RKO (cell line): ENCODE results near the gene REV3L.
"Not testable (repeated sequence)": the region's sequence is repeated elsewhere in the genome, so short reads cannot be mapped to it uniquely, and the experiment has no call there.

ENCODE experiments used
- DNase-seq: peaks from one replicate; pipeline ENCODE4 v3.0.0-alpha.2; 2016; ENCODE audit warnings: low spot score

REV3L gene

GRCh38 chr6:111482959-111483735 lies at the start of gene REV3L:
REV3L (minus strand) TSS chr6:111483218; CDS start chr6:111482888, 330 bp downstream.
- peak; percentile 90 for DNase-seq

- no peak for DNase-seq
Measured at GRCh38 chr6:111531185-111531584, 48.2 kb upstream of the REV3L start.

GRCh38 chr6:111530667-111531066 lies 47.6 kb upstream of the REV3L start:
- DNase-seq, result no peak

- DNase-seq, result no peak
Measured at GRCh38 chr6:111530218-111530617, 47.2 kb upstream of the REV3L start.

GRCh38 chr6:111527367-111527766 lies 44.3 kb upstream of the REV3L start:
- no peak for DNase-seq

- DNase-seq, result no peak
Measured at GRCh38 chr6:111524735-111525134, 41.7 kb upstream of the REV3L start.

- DNase-seq, result no peak
Measured at GRCh38 chr6:111524252-111524651, 41.2 kb upstream of the REV3L start.

- DNase-seq, result no peak
Measured at GRCh38 chr6:111523484-111524167, 40.6 kb upstream of the REV3L start.

GRCh38 chr6:111522393-111523020 lies 39.5 kb upstream of the REV3L start:
- no peak for DNase-seq

- DNase-seq, result no peak
Measured at GRCh38 chr6:111521497-111522270, 38.7 kb upstream of the REV3L start.

- no peak for DNase-seq
Measured at GRCh38 chr6:111520524-111520923, 37.5 kb upstream of the REV3L start.

GRCh38 chr6:111517965-111518364 lies 34.9 kb upstream of the REV3L start:
- no peak for DNase-seq

- no peak for DNase-seq
Measured at GRCh38 chr6:111515259-111515658, 32.2 kb upstream of the REV3L start.

GRCh38 chr6:111514531-111514930 lies 31.5 kb upstream of the REV3L start:
- DNase-seq, result not testable (repeated sequence)

GRCh38 chr6:111507219-111507618 lies 24.2 kb upstream of the REV3L start:
- DNase-seq, result not testable (repeated sequence)

- DNase-seq, result not testable (repeated sequence)
Measured at GRCh38 chr6:111505498-111505897, 22.5 kb upstream of the REV3L start.

GRCh38 chr6:111503660-111504059 lies 20.6 kb upstream of the REV3L start:
- no peak for DNase-seq

GRCh38 chr6:111503194-111503593 lies 20.2 kb upstream of the REV3L start:
- no peak for DNase-seq

- no peak for DNase-seq
Measured at GRCh38 chr6:111502154-111502553, 19.1 kb upstream of the REV3L start.

GRCh38 chr6:111499269-111499793 lies 16.3 kb upstream of the REV3L start:
- DNase-seq, result no peak

- DNase-seq, result no peak
Measured at GRCh38 chr6:111494951-111495635, 12.1 kb upstream of the REV3L start.
